HepG2 (cell line): ENCODE measurements around the gene CCL23. TPM values are rescaled to one million over a fixed set of nuclear protein-coding genes. Genes with fewer than 3 reads are reported as not detected.

ENCODE experiments used
- FOXP1 ChIP-seq, 2 experiments: fragments of 450-650 bp in 1 of 2; IDR thresholded peaks; 2 replicates each; pipeline ENCODE4 v1.6.1; 2017 to 2018; ENCODE audit warnings: antibody characterized with exemption in 1 of 2
- HDAC1 ChIP-seq: sonication (generic); formaldehyde crosslinking; IDR thresholded peaks from 2 replicates; pipeline ENCODE4 v1.5.1; 2020; ENCODE audit warnings: mild to moderate bottlenecking, missing genetic modification reagents
- PHF8 ChIP-seq: sonication (generic); formaldehyde crosslinking; IDR thresholded peaks from 2 replicates; pipeline ENCODE4 v1.5.0; 2020; ENCODE audit warnings: missing genetic modification reagents
- POLR2A ChIP-seq, 2 experiments: IDR thresholded peaks; 2 replicates each; pipeline ENCODE4 v1.6.1; 2011; ENCODE audit warnings: low read depth in 2 of 2, low read length in 2 of 2, mild to moderate bottlenecking in 1 of 2, moderate library complexity in 1 of 2; ENCODE audit not compliant: insufficient read depth in 1 of 2
- POLR2G ChIP-seq: fragments of 200-400 bp; formaldehyde crosslinking; IDR thresholded peaks from 2 replicates; pipeline ENCODE4 v1.6.1; 2018; ENCODE audit warnings: mild to moderate bottlenecking, low read depth, low read length, moderate library complexity
- SAFB2 ChIP-seq: sonication (generic); formaldehyde crosslinking; IDR thresholded peaks from 2 replicates; pipeline ENCODE4 v1.5.1; 2020; ENCODE audit warnings: missing genetic modification reagents, low read depth, mild to moderate bottlenecking, borderline replicate concordance
- SOX5 ChIP-seq: IDR thresholded peaks from 2 replicates; pipeline ENCODE4 v1.6.1; 2016; ENCODE audit warnings: borderline replicate concordance
- SOX6 ChIP-seq, 2 experiments: fragments of 450-650 bp in 1 of 2; sonication (generic) in 1 of 2; formaldehyde crosslinking in 1 of 2; IDR thresholded peaks; 2 replicates each; pipeline versions ENCODE4 v1.4.0 to v1.6.1; 2017 to 2020; ENCODE audit warnings: antibody characterized with exemption in 1 of 2, mild to moderate bottlenecking in 1 of 2, missing genetic modification reagents in 1 of 2
- SYNCRIP ChIP-seq: fragments of 200-400 bp; formaldehyde crosslinking; IDR thresholded peaks from 2 replicates; pipeline ENCODE4 v1.6.1; 2018; ENCODE audit warnings: mild to moderate bottlenecking, low read depth, low read length; ENCODE audit not compliant: insufficient read depth
- WIZ ChIP-seq: sonication (generic); formaldehyde crosslinking; IDR thresholded peaks from 2 replicates; pipeline ENCODE4 v1.5.1; 2020; ENCODE audit warnings: mild to moderate bottlenecking, missing genetic modification reagents
- ZBTB3 ChIP-seq: sonication (generic); formaldehyde crosslinking; IDR thresholded peaks from 2 replicates; pipeline ENCODE4 v1.4.0; 2020; ENCODE audit warnings: low read depth, mild to moderate bottlenecking, moderate library complexity, missing genetic modification reagents, borderline replicate concordance
- ZC3H13 ChIP-seq: sonication (generic); formaldehyde crosslinking; IDR thresholded peaks from 2 replicates; pipeline ENCODE4 v1.8.1; 2023; ENCODE audit warnings: mild to moderate bottlenecking, missing genetic modification reagents, moderate library complexity
- ZNF234 ChIP-seq: sonication (generic); formaldehyde crosslinking; conservative IDR thresholded peaks from 2 replicates; pipeline ENCODE4 v1.5.1; 2020; ENCODE audit warnings: mild to moderate bottlenecking, missing genetic modification reagents
- ZNF343 ChIP-seq: sonication (generic); formaldehyde crosslinking; IDR thresholded peaks from 2 replicates; pipeline ENCODE4 v1.4.0; 2020; ENCODE audit warnings: mild to moderate bottlenecking, missing genetic modification reagents
- ZNF572 ChIP-seq: sonication (generic); formaldehyde crosslinking; IDR thresholded peaks from 2 replicates; pipeline ENCODE4 v1.5.1; 2020; ENCODE audit warnings: mild to moderate bottlenecking, missing genetic modification reagents
- ZNF614 ChIP-seq: IDR thresholded peaks from 2 replicates; pipeline ENCODE4 v1.6.1; 2018; ENCODE audit warnings: missing biosample characterization, missing genetic modification reagents, inconsistent platforms, borderline replicate concordance
- ZNF670 ChIP-seq: sonication (generic); formaldehyde crosslinking; IDR thresholded peaks from 2 replicates; pipeline ENCODE4 v1.8.0; 2022; ENCODE audit warnings: mild to moderate bottlenecking, missing genetic modification reagents, borderline replicate concordance
- polyA plus RNA-seq, 8 experiments: library from polyadenylated mRNA; depleted of rRNA in 3 of 8; stranded (reverse) in 7 of 8; unstranded in 1 of 8; fragments of >200 nt; fragmentation: Illumina TruSeq in 4 of 8; extraction: Trizol in 4 of 8; gene quantifications; 2 replicates each; pipeline versions ENCODE4 v1.2.1 to v1.2.3, GENCODE V29; 2011 to 2016; ENCODE audit warnings: low read depth in 4 of 8, missing spikeins in 1 of 8, mixed read lengths in 1 of 8; ENCODE audit not compliant: insufficient read depth in 1 of 8
- total RNA-seq, 5 experiments: library from RNA; depleted of rRNA; stranded (reverse); fragments of >200 nt; fragmentation: Illumina TruSeq; extraction: Trizol; gene quantifications; 2 replicates each; pipeline ENCODE4 v1.2.3, GENCODE V29; 2016; ENCODE audit warnings: low read depth in 1 of 5
- TF ChIP-seq, protein P1 (sequence below): sonication (generic); formaldehyde crosslinking; IDR thresholded peaks from 2 replicates; pipeline ENCODE4 v1.8.0; 2022; ENCODE audit warnings: missing genetic modification reagents, mild to moderate bottlenecking, moderate library complexity, borderline replicate concordance
- TF ChIP-seq, protein P2 (sequence below): sonication (generic); formaldehyde crosslinking; IDR thresholded peaks from 2 replicates; pipeline ENCODE4 v1.4.0; 2020; ENCODE audit warnings: missing genetic modification reagents, borderline replicate concordance
- TF ChIP-seq, protein P3 (sequence below): sonication (generic); formaldehyde crosslinking; IDR thresholded peaks from 2 replicates; pipeline ENCODE4; 2020; ENCODE audit warnings: missing genetic modification reagents, mild to moderate bottlenecking, borderline replicate concordance
- TF ChIP-seq, protein P4 (sequence below): IDR thresholded peaks from 2 replicates; pipeline ENCODE4 v1.6.1; 2016; ENCODE audit warnings: mild to moderate bottlenecking

CCL23 gene
- total and polyA plus RNA-seq, 2 of the 13 experiments (the other 11 are each of a cell fraction or from before 2014, with no cell fraction given), result not detected

DNA sequence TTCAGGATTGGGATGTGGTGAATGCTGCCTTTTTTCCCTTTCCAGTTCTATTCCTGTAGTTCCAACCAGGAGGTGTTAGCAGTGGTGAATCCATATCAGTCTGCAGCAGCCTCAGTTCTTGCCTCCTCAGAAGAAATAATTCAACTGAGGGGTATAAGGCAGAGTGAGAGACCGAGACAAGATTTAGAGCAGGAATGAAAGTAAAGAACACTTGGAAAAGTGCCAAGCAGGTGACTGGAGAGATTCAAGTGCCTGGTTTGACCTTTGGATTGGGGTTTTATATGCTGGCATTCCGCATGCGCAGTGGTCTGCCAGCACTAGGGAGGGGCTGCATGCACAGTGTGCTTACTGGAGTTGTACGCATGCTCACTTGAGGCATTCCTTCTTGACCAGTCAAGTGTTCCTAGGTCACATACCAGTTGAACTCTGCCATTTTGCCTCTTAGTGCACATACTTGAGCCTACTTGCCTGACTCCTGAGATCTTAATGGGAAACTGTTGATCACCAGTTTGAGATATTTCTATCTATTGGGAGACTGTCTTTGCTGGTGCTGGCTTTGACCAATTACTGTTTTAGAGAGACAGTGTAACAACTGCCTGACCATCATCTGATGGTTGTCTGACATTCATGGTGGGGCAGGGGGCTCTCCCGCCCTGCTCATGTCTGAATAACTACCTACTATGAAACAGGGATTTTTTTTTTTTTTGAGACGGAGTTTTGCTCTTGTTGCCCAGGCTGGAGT, 15.7 kb downstream of the CCL23 start (continued):
- TF ChIP-seq POLR2G, result peak; percentile 74
- TF ChIP-seq ZNF343 (CRISPR knock-in tag), result 0 out of 2 replicates have a peak, but pooled peaks have one; percentile 32
- no peak for TF ChIP-seq FOXP1 (IDR thresholded peaks at IDR 0.05)
- TF ChIP-seq FOXP1 (CRISPR knock-in tag; IDR thresholded peaks at IDR 0.05), result 0 out of 2 replicates have a peak, but pooled peaks have one; percentile 21
- TF ChIP-seq, protein P1, sequence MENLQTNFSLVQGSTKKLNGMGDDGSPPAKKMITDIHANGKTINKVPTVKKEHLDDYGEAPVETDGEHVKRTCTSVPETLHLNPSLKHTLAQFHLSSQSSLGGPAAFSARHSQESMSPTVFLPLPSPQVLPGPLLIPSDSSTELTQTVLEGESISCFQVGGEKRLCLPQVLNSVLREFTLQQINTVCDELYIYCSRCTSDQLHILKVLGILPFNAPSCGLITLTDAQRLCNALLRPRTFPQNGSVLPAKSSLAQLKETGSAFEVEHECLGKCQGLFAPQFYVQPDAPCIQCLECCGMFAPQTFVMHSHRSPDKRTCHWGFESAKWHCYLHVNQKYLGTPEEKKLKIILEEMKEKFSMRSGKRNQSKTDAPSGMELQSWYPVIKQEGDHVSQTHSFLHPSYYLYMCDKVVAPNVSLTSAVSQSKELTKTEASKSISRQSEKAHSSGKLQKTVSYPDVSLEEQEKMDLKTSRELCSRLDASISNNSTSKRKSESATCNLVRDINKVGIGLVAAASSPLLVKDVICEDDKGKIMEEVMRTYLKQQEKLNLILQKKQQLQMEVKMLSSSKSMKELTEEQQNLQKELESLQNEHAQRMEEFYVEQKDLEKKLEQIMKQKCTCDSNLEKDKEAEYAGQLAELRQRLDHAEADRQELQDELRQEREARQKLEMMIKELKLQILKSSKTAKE (CRISPR knock-in tag), result no peak
- TF ChIP-seq WIZ (CRISPR knock-in tag), result peak; percentile 86; the same call in 1 of the 2 replicates
- TF ChIP-seq ZNF234 (CRISPR knock-in tag), result no peak
- TF ChIP-seq ZBTB3 (CRISPR knock-in tag), result no peak
- TF ChIP-seq, protein P2, sequence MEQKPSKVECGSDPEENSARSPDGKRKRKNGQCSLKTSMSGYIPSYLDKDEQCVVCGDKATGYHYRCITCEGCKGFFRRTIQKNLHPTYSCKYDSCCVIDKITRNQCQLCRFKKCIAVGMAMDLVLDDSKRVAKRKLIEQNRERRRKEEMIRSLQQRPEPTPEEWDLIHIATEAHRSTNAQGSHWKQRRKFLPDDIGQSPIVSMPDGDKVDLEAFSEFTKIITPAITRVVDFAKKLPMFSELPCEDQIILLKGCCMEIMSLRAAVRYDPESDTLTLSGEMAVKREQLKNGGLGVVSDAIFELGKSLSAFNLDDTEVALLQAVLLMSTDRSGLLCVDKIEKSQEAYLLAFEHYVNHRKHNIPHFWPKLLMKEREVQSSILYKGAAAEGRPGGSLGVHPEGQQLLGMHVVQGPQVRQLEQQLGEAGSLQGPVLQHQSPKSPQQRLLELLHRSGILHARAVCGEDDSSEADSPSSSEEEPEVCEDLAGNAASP (CRISPR knock-in tag), result peak; percentile 81; the same call in 1 of the 2 replicates
- no peak for TF ChIP-seq SOX6 (IDR thresholded peaks at IDR 0.05)
- TF ChIP-seq SOX6 (CRISPR knock-in tag; IDR thresholded peaks at IDR 0.05), result peak; percentile 31; the same call in 1 of the 2 replicates
- TF ChIP-seq POLR2A (IDR thresholded peaks at IDR 0.05; ENCODE audit: insufficient read depth in 1 of 2, low read depth in 2 of 2, low read length in 2 of 2), result peak; percentile 80 to 92
- 0 out of 2 replicates have a peak, but pooled peaks have one; percentile 32 for TF ChIP-seq ZNF670
- TF ChIP-seq, protein P3, sequence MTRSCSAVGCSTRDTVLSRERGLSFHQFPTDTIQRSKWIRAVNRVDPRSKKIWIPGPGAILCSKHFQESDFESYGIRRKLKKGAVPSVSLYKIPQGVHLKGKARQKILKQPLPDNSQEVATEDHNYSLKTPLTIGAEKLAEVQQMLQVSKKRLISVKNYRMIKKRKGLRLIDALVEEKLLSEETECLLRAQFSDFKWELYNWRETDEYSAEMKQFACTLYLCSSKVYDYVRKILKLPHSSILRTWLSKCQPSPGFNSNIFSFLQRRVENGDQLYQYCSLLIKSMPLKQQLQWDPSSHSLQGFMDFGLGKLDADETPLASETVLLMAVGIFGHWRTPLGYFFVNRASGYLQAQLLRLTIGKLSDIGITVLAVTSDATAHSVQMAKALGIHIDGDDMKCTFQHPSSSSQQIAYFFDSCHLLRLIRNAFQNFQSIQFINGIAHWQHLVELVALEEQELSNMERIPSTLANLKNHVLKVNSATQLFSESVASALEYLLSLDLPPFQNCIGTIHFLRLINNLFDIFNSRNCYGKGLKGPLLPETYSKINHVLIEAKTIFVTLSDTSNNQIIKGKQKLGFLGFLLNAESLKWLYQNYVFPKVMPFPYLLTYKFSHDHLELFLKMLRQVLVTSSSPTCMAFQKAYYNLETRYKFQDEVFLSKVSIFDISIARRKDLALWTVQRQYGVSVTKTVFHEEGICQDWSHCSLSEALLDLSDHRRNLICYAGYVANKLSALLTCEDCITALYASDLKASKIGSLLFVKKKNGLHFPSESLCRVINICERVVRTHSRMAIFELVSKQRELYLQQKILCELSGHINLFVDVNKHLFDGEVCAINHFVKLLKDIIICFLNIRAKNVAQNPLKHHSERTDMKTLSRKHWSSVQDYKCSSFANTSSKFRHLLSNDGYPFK (CRISPR knock-in tag), result no peak
- TF ChIP-seq, protein P4, sequence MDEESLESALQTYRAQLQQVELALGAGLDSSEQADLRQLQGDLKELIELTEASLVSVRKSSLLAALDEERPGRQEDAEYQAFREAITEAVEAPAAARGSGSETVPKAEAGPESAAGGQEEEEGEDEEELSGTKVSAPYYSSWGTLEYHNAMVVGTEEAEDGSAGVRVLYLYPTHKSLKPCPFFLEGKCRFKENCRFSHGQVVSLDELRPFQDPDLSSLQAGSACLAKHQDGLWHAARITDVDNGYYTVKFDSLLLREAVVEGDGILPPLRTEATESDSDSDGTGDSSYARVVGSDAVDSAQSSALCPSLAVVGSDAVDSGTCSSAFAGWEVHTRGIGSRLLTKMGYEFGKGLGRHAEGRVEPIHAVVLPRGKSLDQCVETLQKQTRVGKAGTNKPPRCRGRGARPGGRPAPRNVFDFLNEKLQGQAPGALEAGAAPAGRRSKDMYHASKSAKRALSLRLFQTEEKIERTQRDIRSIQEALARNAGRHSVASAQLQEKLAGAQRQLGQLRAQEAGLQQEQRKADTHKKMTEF (CRISPR knock-in tag), result peak; percentile 57
- no peak for TF ChIP-seq SYNCRIP
- no peak for TF ChIP-seq ZC3H13
- TF ChIP-seq ZNF614 (CRISPR knock-in tag), result peak; percentile 51
- peak; percentile 52; the same call in 1 of the 2 replicates for TF ChIP-seq SOX5 (CRISPR knock-in tag)
- TF ChIP-seq ZNF572, result no peak
- peak; percentile 35; the same call in 1 of the 2 replicates for TF ChIP-seq PHF8 (CRISPR knock-in tag)
- TF ChIP-seq SAFB2, result peak; percentile 28; the same call in 1 of the 2 replicates
- TF ChIP-seq HDAC1 (CRISPR knock-in tag), result peak; percentile 51
